ENCODE data around the gene BORCS8.

Gene BORCS8

DNA sequence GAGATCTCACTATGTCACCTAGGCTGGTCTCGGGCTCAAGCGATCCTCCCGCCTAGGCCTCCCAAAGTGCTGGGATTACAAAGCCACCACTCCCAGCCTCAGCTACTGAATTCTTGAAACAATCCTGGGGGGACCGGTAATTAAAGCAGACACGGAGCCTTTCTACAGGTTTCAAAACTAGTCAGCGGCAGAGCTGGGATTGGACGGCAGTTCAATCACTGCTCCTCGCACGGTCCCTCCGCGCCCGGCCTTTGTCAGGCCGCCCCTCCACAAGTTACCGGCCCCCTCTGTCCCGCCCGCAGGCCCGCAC is 229 bp downstream of the BORCS8 start:
- TF ChIP-seq, protein P1, sequence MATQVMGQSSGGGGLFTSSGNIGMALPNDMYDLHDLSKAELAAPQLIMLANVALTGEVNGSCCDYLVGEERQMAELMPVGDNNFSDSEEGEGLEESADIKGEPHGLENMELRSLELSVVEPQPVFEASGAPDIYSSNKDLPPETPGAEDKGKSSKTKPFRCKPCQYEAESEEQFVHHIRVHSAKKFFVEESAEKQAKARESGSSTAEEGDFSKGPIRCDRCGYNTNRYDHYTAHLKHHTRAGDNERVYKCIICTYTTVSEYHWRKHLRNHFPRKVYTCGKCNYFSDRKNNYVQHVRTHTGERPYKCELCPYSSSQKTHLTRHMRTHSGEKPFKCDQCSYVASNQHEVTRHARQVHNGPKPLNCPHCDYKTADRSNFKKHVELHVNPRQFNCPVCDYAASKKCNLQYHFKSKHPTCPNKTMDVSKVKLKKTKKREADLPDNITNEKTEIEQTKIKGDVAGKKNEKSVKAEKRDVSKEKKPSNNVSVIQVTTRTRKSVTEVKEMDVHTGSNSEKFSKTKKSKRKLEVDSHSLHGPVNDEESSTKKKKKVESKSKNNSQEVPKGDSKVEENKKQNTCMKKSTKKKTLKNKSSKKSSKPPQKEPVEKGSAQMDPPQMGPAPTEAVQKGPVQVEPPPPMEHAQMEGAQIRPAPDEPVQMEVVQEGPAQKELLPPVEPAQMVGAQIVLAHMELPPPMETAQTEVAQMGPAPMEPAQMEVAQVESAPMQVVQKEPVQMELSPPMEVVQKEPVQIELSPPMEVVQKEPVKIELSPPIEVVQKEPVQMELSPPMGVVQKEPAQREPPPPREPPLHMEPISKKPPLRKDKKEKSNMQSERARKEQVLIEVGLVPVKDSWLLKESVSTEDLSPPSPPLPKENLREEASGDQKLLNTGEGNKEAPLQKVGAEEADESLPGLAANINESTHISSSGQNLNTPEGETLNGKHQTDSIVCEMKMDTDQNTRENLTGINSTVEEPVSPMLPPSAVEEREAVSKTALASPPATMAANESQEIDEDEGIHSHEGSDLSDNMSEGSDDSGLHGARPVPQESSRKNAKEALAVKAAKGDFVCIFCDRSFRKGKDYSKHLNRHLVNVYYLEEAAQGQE (IDR thresholded peaks at IDR 0.05; ENCODE audit: insufficient replicate concordance, low read depth), result no peak
- TF ChIP-seq POLR2AphosphoS5 (IDR thresholded peaks at IDR 0.05; ENCODE audit: low read depth), result no peak
- TF ChIP-seq GABPA (IDR thresholded peaks at IDR 0.05; ENCODE audit: low read depth), result no peak
- TF ChIP-seq, protein P2, sequence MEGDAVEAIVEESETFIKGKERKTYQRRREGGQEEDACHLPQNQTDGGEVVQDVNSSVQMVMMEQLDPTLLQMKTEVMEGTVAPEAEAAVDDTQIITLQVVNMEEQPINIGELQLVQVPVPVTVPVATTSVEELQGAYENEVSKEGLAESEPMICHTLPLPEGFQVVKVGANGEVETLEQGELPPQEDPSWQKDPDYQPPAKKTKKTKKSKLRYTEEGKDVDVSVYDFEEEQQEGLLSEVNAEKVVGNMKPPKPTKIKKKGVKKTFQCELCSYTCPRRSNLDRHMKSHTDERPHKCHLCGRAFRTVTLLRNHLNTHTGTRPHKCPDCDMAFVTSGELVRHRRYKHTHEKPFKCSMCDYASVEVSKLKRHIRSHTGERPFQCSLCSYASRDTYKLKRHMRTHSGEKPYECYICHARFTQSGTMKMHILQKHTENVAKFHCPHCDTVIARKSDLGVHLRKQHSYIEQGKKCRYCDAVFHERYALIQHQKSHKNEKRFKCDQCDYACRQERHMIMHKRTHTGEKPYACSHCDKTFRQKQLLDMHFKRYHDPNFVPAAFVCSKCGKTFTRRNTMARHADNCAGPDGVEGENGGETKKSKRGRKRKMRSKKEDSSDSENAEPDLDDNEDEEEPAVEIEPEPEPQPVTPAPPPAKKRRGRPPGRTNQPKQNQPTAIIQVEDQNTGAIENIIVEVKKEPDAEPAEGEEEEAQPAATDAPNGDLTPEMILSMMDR (IDR thresholded peaks at IDR 0.05; ENCODE audit: insufficient read depth, low read length), result no peak
- TF ChIP-seq SPI1 (IDR thresholded peaks at IDR 0.05; ENCODE audit: borderline replicate concordance, low read depth), result no peak
- peak in 1 of 2 experiments; percentile 22 for DNase-seq (ENCODE audit: low read depth in 1 of 2, low spot score in 1 of 2)
- H3K27ac ChIP-seq (replicated peaks), result peak overlapping the region; percentile 100
- H3K4me3 ChIP-seq (replicated peaks; ENCODE audit: insufficient read depth, low read length), result peak overlapping the region; percentile 67
- no peaks in the 10 kb centered on the region for H3K27me3 ChIP-seq (ENCODE audit: insufficient read depth, poor library complexity, severe bottlenecking)

DNA sequence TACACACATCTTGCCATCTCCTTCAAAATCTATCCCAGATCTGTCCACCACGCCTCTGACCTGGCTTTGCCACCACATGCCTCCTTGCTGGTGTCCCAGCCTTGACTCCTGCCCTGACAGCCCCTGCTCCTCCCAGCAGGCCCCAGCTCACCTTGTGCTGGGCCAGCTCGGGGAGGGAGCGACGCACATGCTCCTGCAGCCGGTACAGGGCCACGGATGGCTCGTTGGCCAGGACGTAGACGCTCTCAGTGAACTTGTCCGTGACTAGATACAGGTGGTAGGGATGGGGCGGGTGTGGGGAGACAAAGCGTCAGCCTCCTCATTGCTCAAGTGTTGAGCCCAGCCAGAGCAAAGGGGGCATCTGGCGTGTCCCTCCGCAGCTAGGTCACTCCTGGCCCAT is 5.2 kb downstream of the BORCS8 start:
- Histone ChIP-seq H3K4me3 (replicated peaks; ENCODE audit: insufficient read depth, low read length) (no peak overlapping the region), H3K27ac (replicated peaks) (peak overlapping the region; percentile 92), H3K27me3 (ENCODE audit: insufficient read depth, poor library complexity, severe bottlenecking) (no peaks in the 10 kb centered on the region)
- TF ChIP-seq POLR2AphosphoS5 (IDR thresholded peaks at IDR 0.05; ENCODE audit: low read depth), result no peak
- TF ChIP-seq GABPA (IDR thresholded peaks at IDR 0.05; ENCODE audit: low read depth), result no peak
- TF ChIP-seq, protein P2 (IDR thresholded peaks at IDR 0.05; ENCODE audit: insufficient read depth, low read length), result no peak
- TF ChIP-seq SPI1 (IDR thresholded peaks at IDR 0.05; ENCODE audit: borderline replicate concordance, low read depth), result no peak
- TF ChIP-seq, protein P1 (IDR thresholded peaks at IDR 0.05; ENCODE audit: insufficient replicate concordance, low read depth), result no peak
- no peak for DNase-seq (ENCODE audit: low read depth in 1 of 2, low spot score in 1 of 2)

DNA sequence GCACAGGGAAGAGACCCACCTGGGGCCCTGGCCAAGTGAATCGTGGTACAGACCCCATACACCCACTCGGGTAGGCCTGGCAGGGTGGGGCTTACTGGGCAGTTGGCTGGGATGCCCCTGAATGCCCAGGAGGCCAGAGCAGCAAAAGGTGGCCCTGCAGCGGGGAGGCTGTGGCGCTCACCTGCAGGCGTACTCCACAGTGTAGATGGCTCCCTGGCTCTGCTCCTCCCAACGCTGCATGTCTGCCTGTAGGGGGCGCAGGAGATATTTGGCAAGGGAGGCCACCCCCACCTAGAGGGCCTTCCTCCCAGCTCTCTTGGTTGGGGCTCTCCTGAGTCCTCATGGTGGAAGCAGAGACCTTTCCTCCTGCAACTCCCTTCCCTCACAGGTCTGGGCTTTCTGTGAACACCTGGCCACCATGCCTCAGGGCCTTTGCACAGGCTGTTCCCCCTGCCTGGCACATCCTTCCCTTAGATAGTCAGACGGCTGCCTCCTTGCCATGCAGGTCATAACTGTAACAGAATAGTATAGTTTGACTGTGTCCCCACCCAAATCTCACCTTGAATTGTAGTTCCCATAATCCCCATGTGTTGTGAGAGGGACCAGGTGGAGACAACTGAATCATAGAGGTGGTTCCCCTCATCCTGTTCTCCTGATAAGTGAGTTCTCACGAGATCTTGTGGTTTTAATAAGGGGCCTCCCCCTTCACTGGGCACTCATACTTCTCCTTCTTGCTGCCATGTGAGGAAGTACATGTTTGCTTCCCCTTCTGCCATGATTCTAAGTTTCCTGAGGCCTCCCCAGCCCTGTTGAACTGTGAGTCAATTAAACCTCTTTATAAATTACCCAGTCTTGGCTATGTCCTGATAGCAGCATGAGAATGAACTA is 5.9 kb downstream of the BORCS8 start:
- H3K27me3 ChIP-seq (ENCODE audit: insufficient read depth, poor library complexity, severe bottlenecking), result no peaks in the 10 kb centered on the region
- H3K27ac ChIP-seq (replicated peaks), result peak overlapping the region; percentile 92
- peak; percentile 87; the same call in 1 of the 2 replicates for TF ChIP-seq SPI1 (IDR thresholded peaks at IDR 0.05; ENCODE audit: borderline replicate concordance, low read depth)
- TF ChIP-seq, protein P1 (IDR thresholded peaks at IDR 0.05; ENCODE audit: insufficient replicate concordance, low read depth), result no peak
- peak; percentile 69 for TF ChIP-seq POLR2AphosphoS5 (IDR thresholded peaks at IDR 0.05; ENCODE audit: low read depth)
- TF ChIP-seq GABPA (IDR thresholded peaks at IDR 0.05; ENCODE audit: low read depth), result no peak
- TF ChIP-seq, protein P2 (IDR thresholded peaks at IDR 0.05; ENCODE audit: insufficient read depth, low read length), result no peak
- H3K4me3 ChIP-seq (replicated peaks; ENCODE audit: insufficient read depth, low read length), result no peak overlapping the region
- peak; percentile 92 to 95 for DNase-seq (ENCODE audit: low read depth in 1 of 2, low spot score in 1 of 2)

Data from HL-60 (cell line).